GM21717 (cell line): ENCODE measurements around the gene CHI3L1.

Source experiments
- ATAC-seq: cut with Tn5 transposase; IDR thresholded peaks from one replicate; pipeline ENCODE4 v1.9.1; 2021; ENCODE audit warnings: mild to moderate bottlenecking, moderate library complexity; ENCODE audit not compliant: unreplicated experiment

The CHI3L1 gene

GRCh38 chr1:203206129-203206687, 19.7 kb upstream of the CHI3L1 start:
- ATAC-seq = no peak

DNA sequence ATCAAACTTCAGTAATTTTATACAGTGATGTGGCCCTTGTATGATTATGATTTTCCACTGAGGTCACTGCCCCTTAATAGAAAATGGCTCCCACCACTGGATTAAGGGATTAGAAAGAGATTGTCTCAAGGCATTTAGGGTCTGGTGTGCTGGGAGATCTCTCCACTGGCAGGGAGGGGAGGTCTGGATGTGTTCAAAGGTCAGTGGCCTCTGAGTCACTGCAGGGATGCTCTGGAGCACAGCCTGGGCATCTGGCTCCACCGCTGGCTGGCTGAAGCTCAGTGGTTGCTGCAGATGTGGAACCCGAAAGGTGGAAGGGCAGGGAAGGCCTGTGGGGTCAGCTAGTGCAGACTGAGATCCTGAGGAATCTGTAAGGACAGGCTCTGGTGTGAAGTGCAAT, 18.3 kb upstream of the CHI3L1 start:
- ATAC-seq = no peak

DNA sequence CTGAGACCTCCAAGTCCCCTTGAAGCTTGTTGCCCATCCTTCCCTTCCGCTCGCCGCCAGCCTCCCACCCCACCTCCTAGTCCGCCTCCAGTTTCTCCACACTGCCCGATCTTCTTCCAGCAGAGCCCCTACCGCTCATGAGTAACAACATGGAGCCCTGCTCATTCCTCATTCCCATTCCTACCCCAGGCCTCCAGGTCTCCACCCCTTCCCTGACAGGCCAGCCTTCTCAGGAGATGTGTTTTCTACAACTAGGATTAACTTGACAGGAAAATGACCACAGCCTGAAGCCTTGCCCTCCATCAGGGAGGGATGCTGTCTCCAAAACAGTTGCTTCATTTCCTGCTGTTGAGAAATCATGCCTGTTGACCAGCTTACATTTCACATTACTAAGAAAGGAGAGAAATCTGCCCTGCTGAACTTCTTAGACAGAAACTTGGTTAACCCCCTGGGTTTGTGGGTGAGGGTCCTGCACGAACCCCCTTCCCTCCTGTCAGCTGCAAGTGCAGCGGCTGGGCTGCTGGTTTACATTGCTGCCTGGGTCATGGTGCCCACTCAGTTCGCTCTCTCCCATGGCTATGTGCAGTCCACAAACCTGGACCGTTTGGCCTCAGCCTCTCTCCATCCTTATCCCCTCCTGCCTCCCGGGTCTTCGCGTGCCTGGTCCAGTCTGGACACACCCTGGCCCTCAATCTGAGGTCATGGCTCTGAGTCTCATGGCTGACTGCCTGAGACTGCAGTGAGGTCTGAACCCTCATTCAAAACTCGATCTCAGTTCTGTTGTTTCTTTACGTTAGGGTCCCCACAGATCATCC, 16.1 kb upstream of the CHI3L1 start:
- no peak for ATAC-seq

DNA sequence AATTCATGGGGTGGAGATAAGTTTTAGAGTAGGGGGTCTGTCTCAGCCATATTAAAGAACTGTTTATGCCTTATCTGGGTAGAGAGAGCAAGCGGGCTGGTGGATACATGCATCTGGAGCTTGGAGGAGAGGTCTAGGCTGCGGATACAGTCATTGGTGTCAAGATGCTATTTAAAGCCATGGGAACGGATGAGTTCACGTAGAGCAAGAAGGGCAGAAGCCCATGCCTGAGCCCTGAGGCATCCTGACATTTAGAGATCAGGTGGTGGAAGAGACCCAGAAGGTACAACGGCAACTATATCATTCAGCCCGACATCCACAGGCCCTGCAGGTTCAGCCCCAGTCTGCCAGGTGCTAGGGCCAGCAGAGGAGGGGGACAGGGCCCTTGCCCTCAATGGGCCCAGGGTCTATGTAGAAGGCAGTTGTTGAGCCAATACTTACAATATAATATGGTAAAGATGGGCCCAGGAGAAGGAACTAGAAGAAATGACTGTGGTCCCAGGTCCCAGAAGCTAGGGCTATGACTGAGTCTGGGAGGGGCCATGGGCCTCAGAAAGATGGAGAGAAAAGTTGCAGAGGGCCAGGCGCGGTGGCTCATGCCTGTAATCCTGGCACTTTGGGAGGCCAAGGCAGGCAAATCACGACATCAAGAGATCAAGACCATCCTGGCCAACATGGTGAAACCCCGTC, 15.2 kb upstream of the CHI3L1 start:
- no peak for ATAC-seq

DNA sequence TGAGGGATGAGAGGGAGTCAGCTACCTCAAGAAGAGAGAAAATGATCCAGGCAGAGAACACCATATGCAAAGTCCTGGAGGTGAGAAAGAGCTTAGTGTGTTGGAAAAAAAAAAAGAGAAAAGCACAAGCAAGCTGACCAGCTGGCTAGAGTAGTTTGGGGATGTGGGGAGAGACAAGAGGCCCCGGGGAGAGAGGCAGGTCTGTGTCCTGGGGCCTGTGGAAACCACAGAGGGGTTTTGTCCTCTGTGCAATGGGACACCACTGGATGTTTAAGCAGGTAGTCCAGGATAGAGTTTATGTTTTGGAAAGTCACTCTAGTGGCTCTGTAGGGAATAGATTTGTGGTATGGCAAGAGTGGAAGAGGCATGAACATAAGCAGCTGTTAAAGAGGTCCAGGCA, 14.4 kb upstream of the CHI3L1 start:
- no peak for ATAC-seq

DNA sequence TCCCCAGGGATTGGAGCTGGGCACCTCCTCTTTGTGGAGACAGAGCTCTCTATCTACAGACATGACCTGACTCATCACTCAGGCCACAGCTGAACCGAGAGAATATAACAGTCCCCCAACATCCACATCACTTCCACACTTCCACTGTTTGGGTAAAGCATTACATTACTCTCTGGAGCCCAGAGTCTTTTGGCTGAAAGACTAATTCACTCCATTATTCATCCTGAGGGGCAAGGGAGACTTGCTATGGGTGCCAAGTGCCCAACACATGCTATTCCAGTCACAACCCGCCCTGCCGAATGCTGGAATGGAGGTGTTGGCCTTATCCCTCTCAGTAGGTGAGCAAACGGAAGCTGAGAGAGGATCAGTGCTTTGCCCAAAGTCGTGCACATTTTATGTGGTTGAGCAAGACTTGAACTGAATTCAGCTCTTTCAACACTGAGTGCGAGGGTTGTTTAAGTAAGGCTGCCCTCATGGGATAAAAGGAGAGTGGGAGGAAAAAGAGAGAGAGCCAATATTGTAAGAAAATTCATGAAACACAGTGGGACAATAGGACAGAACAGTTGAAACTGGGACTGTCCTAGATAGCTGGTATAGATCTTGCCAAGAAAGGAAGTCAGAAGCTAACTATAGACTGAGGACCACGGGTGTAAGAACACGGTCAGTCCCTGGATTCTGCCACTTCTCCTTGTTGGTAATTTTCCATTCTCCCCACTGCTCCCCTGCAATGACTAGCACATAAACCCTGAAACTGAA, 13.5 kb upstream of the CHI3L1 start:
- no peak for ATAC-seq

DNA sequence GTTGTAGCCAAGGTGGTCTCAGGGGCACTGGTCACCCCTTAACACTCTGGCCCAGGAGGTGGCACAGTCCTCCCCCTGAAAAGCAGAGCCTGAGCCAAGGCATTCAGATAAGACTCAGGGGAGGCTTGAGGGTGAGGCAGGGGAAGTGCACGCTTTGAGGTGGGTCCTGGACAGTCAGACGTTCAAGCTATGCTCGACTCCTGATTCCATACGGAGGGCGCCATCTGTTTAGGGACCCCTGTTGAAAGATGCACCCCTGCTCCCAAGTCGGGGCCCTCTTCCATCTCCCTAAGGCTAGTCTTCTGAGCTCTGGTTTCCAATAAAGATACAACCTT, 12.9 kb upstream of the CHI3L1 start:
- ATAC-seq = no peak

DNA sequence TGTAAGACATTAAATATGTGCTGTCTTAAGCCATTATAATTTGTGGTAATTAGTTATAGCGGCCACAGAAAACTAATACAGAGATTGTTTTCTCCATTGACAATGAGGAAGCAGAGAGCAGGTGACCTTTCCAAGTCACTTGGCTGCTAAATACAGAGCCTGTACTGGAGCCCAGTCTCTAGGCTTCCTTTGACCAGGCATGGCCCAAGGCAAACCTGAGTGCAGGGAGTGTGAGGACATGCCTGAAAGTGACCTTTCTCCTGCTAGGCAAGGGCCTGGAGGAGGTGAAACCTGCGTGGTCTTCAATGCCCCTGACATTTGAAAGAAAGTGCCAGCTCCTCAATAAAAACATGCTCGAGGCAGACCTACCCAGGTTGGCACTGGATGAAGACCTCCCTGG, 12.5 kb upstream of the CHI3L1 start:
- no peak for ATAC-seq

DNA sequence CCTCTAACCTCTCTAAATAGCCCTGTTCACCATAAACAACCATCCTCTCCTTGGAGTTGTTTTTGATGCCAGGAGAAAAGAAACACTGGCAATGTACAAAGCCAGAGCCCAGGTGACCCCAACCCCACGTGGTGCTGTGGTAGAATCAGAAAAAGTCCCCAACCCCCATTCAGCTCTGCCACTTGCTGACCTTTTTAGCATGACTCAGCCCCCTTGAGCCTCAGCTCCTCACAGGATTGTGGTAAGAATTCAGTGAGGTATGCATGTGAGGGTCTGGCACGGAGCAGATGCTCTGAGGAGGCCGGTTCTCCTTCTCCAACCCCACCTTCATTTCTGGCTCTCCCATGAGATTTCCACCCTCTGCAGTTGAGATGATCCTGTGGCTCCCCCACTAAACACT, 11.1 kb upstream of the CHI3L1 start:
- no peak for ATAC-seq

DNA sequence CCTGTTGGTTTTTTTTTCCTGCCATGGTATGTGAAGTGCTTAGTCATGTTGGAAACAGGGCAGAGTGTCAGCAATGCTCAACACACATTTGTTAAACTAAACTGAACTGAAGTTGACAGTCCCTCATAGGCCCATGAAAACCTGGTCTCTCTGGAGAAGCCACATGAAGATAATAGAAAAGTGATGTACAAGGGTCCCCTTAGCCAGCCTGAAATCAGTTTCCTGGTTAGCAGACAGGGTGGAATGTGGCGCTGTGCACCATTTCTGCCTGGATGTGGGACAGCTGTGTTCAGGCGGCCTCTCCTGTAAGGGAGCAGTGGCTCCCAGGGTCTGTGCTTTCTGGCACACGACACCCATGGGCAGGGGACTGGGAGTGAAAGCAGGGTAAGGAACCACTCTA, 9.9 kb upstream of the CHI3L1 start:
- no peak for ATAC-seq

DNA sequence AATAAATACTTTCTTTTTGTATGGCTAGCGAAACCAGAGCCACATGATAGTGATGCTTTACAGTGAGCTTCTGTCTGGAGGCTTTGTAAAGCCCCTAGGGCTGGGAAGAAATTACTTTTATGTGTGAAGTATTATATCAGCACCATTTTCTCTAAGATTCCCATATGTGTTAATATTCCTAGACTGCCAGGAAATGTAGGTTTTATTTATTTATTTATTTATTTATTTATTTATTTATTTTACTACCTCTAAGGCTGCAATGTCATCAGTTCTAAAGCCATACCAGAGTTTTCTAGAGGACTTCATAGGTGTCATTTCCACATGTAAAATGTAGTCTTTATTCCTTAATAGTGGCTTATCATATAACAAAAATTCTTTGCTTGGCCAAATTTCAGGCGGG, 4.4 kb upstream of the CHI3L1 start:
- ATAC-seq = no peak

DNA sequence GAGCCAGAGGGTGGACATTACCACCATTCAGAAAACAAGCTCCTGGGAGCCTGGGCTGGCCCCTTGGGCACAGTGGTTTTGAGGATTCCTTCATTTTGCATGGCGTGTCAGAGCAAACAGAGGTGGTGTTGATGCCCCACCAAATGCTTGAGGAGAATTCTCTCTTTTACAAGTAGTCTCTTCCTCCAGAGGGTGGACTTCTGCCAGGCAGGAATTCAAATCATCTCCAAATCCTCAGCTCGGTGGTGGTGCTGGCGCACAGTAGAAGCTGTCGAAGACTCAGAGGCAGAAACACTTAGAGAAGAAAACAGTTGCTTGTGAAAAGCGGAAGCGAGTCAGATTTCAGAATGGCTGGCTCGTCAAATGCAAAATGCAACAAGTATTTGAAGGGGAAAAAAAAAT, 3.4 kb upstream of the CHI3L1 start:
- no peak for ATAC-seq

GRCh38 chr1:203188686-203189232, 2.3 kb upstream of the CHI3L1 start:
- ATAC-seq = no peak

- ATAC-seq = no peak
Measured at GRCh38 chr1:203187689-203188264, 1.3 kb upstream of the CHI3L1 start.

DNA sequence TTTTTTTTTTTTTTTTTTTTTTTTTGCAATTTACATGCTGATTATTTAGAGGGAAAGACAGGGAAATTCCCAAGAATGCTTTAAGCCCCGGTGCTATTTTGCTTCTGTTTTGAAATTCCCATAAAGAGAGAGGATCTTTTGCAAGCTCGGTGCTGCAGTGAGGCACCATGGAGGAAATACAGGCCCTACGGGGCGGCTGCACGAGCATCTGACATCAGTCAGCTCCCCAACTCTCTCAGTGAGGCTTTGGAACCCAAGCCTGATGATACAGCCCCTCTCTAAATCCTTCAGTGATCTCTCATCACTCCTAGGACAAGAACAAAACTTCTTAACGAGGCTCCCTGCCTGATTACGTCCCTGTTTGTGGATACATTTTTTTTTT, 791 bp upstream of the CHI3L1 start:
- ATAC-seq = no peak

GRCh38 chr1:203186091-203186445, 436 bp downstream of the CHI3L1 start:
- ATAC-seq = no peak

DNA sequence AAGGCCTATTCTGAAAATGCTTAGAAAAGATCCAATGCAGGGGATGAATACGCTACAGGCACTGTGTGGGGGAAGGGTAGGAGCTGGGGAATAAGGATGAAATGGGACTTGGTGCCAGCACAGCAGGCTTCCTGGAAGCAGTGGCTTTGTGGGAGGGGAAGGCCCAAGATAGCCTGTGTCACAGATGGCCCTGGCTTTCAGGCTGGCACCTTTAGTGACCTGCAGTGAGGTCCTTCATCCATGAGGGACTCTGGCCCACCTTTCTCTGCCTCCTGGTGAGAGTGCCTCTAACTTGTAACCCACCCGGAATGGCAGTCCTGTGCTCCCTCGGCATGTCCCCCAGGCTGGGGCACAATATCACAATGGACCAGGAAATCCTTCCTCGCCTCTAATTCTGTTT, 919 bp downstream of the CHI3L1 start:
- no peak for ATAC-seq

- ATAC-seq = no peak
Measured at GRCh38 chr1:203185061-203185461, 1.4 kb downstream of the CHI3L1 start.

- ATAC-seq = no peak
Measured at GRCh38 chr1:203184467-203184866, 2.0 kb downstream of the CHI3L1 start.

DNA sequence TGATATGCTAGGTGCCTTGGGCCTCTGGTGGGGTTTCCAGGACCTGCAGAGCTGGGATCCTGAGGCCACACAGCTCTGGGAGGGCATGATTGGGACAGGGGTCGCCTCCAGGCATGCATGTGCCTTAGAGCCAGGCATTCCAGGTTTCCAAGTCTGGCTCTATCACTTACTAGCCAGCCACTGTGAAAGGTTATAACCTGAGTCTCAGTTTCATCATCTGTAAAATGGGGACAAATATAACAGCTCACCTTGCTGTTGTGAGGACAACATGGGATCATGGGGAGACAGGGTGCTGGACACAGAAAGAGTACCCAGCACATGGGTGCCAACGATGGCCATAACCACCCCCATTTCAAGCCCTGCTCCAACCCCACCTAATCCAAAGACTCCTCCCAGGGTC, 2.7 kb downstream of the CHI3L1 start:
- ATAC-seq = no peak

- ATAC-seq = no peak
Measured at GRCh38 chr1:203182387-203182953, 4.0 kb downstream of the CHI3L1 start.
